SU-DHL-6 (cell line): ENCODE data around the gene THEM4.

Experiments
- CTCF ChIP-seq: fragments of 200-600 bp; sonication (generic); IDR thresholded peaks from one replicate; pipeline ENCODE4 v1.5.1; 2017; ENCODE audit warnings: antibody characterized with exemption, mild to moderate bottlenecking, low read length, moderate library complexity; ENCODE audit not compliant: insufficient read depth, poor library complexity, severe bottlenecking
- EZH2phosphoT487 ChIP-seq: fragments of 200-600 bp; sonication (generic), shearing (Covaris generic); conservative IDR thresholded peaks from 2 replicates; pipeline ENCODE4 v1.6.1; 2018; ENCODE audit warnings: mild to moderate bottlenecking, antibody characterized with exemption, low read length, moderate library complexity, mixed read lengths

GRCh38 chr1:151915061-151915686 is 5.9 kb upstream of the THEM4 start:
- TF ChIP-seq CTCF (no peak), EZH2phosphoT487 (no peak)
